Stimulated activated CD4-positive, alpha-beta T cell treated with anti-CD3 and anti-CD28 coated beads, Interleukin-12 subunit alpha, Interleukin-12 subunit beta, amount 100 ng/mL, for 4 hours (primary cell): ENCODE measurements around the gene C15orf61.
A peak's percentile ranks its signal among the peaks of the same experiment; 100 is the strongest.

Experiments used
- DNase-seq: peaks from one replicate; pipeline ENCODE4 v3.0.0-alpha.2; 2020

C15orf61 gene

GRCh38 chr15:67521029-67521782 is at the start of gene C15orf61:
TSS of gene C15orf61 (plus strand) at chr15:67521131. CDS start at chr15:67521249, 118 bp downstream.
- peak; percentile 82 for DNase-seq

- DNase-seq: no peak
These were observed 48.0 kb upstream of the C15orf61 start for GRCh38 chr15:67472957-67473356.

- no peak for DNase-seq
These were observed 46.4 kb upstream of the C15orf61 start for GRCh38 chr15:67474405-67475110.

- DNase-seq: no peak
These were observed 41.0 kb upstream of the C15orf61 start for GRCh38 chr15:67479781-67480505.

- no peak for DNase-seq
These were observed 40.2 kb upstream of the C15orf61 start for GRCh38 chr15:67480741-67481140.

- DNase-seq: no peak
These were observed 39.3 kb upstream of the C15orf61 start for GRCh38 chr15:67481680-67482079.

- no peak for DNase-seq
These were observed 25.3 kb upstream of the C15orf61 start for GRCh38 chr15:67495585-67495984.

- no peak for DNase-seq
These were observed 19.6 kb upstream of the C15orf61 start for GRCh38 chr15:67501177-67501835.

- DNase-seq: no peak
These were observed 19.0 kb upstream of the C15orf61 start for GRCh38 chr15:67501836-67502461.

GRCh38 chr15:67504056-67504455 is 16.9 kb upstream of the C15orf61 start:
- DNase-seq: no peak

- no peak for DNase-seq
These were observed 16.1 kb upstream of the C15orf61 start for GRCh38 chr15:67504796-67505195.

GRCh38 chr15:67505675-67506572 is 15.0 kb upstream of the C15orf61 start:
- DNase-seq: no peak

GRCh38 chr15:67506775-67507747 is 13.9 kb upstream of the C15orf61 start:
- no peak for DNase-seq

GRCh38 chr15:67508407-67508806 is 12.5 kb upstream of the C15orf61 start:
- no peak for DNase-seq

- no peak for DNase-seq
These were observed 11.0 kb upstream of the C15orf61 start for GRCh38 chr15:67509918-67510317.

GRCh38 chr15:67510597-67511190 is 10.2 kb upstream of the C15orf61 start:
- DNase-seq: no peak

GRCh38 chr15:67511606-67512005 is 9.3 kb upstream of the C15orf61 start:
- DNase-seq: no peak

- DNase-seq: no peak
These were observed 8.8 kb upstream of the C15orf61 start for GRCh38 chr15:67512140-67512539.

GRCh38 chr15:67512933-67513714 is 7.8 kb upstream of the C15orf61 start:
- no peak for DNase-seq
